ENCODE measurements around the gene BRS3.

BRS3 gene

DNA sequence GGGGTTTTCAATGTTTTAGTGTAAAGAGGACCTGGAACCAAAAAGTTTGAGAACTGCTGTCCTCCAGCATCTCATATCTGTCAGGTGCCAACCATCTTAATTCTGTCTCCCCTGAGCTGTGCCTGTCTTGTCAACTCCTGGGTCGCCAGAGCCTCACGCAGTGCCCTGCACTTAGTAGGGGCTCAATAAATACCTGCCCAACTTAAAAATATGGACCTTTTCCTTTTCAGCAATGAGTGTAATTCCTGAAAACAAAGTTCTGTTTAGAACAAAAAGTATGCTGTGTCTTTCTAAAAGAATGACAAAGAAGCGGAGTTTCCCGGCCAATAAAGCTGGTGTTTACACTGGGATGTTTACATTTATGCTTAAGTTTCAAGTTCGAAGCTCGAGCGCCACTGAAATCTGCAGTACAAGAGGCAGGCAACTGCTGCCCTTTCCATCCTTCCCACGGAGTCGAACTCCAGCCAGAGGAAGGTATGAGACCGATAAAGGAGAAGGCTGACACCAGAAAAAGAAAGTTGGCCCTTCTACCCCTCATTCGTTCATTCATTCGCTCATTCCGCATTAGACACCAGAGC lies 8.5 kb downstream of the BRS3 start:
- Histone ChIP-seq H3K36me3 (ENCODE audit: insufficient read depth, low read length) (no peaks in the 10 kb centered on the region), H3K4me2 (ENCODE audit: low read length) (peak overlapping the region; percentile 92), H3K9ac (ENCODE audit: low read depth, low read length) (peak overlapping the region; percentile 83), H3K4me1 (ENCODE audit: control insufficient read depth, insufficient read depth, low read length) (no peaks in the 10 kb centered on the region), H3K9me3 (replicated peaks; ENCODE audit: low read length) (no peaks in the 10 kb centered on the region), H3K4me3 (ENCODE audit: low read length) (peak overlapping the region; percentile 87), H3K27me3 (ENCODE audit: control insufficient read depth, insufficient read depth, low read length) (peaks cover 7% of the 10 kb centered on the region)

DNA sequence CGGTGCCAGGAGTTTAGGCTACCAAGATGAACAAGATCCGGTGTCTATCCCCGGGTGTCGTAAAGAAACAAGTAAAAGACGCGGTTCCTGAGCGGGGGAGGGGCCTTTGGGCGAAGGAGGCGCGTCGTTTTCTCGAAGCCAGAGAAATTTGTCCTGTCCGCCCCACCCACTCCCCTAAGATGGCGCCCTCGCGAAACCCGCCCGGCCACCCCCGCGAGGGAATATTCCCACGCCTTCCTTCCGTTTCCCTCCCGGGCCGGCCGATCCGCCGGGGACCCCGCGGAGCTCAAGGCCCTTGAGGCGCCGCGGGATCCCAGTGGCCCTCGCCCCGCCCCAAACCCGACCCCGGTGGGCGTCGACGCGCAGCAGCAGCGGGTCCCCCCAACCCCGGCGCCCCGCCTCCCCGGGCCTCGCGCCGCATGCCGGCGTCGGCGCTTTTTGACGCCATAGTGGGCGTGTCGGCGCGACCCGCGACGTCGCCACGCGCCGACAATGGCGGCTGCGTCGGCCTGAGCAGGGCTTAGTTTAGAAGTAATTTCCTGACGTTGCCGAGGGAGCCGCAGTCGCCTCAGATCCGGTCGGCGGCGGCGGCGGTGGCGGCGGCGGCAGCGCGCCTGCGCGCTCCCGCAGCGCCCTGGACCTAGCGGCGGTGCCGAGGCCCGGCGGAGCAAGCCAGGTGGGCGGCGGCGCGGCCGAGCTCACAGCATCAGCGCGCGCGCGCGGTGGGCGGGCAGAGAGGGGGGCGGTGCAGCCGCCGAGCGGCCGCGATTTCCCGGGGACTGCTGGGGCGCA lies 9.2 kb downstream of the BRS3 start:
- peak overlapping the region; percentile 83 for H3K9ac ChIP-seq (ENCODE audit: low read depth, low read length)
- no peaks in the 10 kb centered on the region for H3K4me1 ChIP-seq (ENCODE audit: control insufficient read depth, insufficient read depth, low read length)
- peak overlapping the region; percentile 92 for H3K4me2 ChIP-seq (ENCODE audit: low read length)
- H3K9me3 ChIP-seq (replicated peaks; ENCODE audit: low read length): no peaks in the 10 kb centered on the region
- H3K27me3 ChIP-seq (ENCODE audit: control insufficient read depth, insufficient read depth, low read length): peaks cover 5% of the 10 kb centered on the region
- peak overlapping the region; percentile 87 for H3K4me3 ChIP-seq (ENCODE audit: low read length)
- no peaks in the 10 kb centered on the region for H3K36me3 ChIP-seq (ENCODE audit: insufficient read depth, low read length)

DNA sequence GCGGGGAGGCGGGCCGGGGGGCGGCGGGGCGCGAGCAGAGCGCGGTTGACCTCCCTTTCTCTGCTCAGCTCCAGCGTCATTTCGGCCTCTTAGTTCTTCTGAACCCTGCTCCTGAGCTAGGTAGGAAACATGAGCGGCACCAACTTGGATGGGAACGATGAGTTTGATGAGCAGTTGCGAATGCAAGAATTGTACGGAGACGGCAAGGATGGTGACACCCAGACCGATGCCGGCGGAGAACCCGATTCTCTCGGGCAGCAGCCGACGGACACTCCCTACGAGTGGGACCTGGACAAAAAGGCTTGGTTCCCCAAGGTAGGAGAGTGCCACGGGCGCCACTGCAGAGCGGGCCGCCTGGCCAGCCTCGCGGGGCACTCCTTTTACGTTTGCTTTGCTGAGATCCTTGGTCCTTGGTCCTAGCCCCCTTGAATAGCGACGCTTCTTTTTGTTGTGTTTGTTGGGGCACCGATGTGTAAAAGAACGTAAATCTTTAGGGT lies 9.9 kb downstream of the BRS3 start, which contains the start of gene HTATSF1:
Gene HTATSF1 (plus strand): TSS at position 37 of the 497 bp plus-strand sequence. CDS start 93 bp downstream, at position 130.
- Histone ChIP-seq H3K9me3 (replicated peaks; ENCODE audit: low read length) (no peaks in the 10 kb centered on the region), H3K4me2 (ENCODE audit: low read length) (peak within 1 kb of the TSS; percentile 92), H3K9ac (ENCODE audit: low read depth, low read length) (peak within 1 kb of the TSS; percentile 83), H3K27me3 (ENCODE audit: control insufficient read depth, insufficient read depth, low read length) (no peaks in the 10 kb centered on the region), H3K36me3 (ENCODE audit: insufficient read depth, low read length) (no peaks in the 10 kb centered on the region), H3K4me3 (ENCODE audit: low read length) (peak within 1 kb of the TSS; percentile 87), H3K4me1 (ENCODE audit: control insufficient read depth, insufficient read depth, low read length) (no peaks in the 10 kb centered on the region)

DNA sequence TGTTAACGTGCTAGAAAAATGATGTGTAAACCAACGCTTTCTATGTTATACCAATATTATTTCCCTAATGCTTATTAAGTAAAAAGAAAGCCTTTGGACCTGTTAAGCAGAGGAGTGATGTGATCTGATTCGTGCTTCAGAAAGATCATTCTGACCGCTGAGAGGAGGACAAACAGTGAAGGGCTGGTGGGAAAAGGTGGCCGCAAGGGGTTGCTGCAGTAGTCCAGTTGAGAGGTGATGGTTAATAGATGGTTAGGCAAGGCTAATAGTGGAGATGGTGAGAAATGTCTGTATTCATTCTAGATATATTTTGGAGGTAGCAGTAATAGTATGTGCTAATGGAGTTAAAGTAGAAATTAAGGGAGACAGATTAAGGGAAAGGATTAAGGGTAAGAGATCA lies 31.3 kb downstream of the BRS3 start:
- Histone ChIP-seq H3K4me1 (ENCODE audit: control insufficient read depth, insufficient read depth, low read length) (no peaks in the 10 kb centered on the region), H3K4me2 (ENCODE audit: low read length) (no peak overlapping the region), H3K27me3 (ENCODE audit: control insufficient read depth, insufficient read depth, low read length) (peaks cover 19% of the 10 kb centered on the region), H3K36me3 (ENCODE audit: insufficient read depth, low read length) (no peaks in the 10 kb centered on the region), H3K9me3 (replicated peaks; ENCODE audit: low read length) (no peaks in the 10 kb centered on the region), H3K4me3 (ENCODE audit: low read length) (no peak overlapping the region), H3K9ac (ENCODE audit: low read depth, low read length) (no peak overlapping the region)

DNA sequence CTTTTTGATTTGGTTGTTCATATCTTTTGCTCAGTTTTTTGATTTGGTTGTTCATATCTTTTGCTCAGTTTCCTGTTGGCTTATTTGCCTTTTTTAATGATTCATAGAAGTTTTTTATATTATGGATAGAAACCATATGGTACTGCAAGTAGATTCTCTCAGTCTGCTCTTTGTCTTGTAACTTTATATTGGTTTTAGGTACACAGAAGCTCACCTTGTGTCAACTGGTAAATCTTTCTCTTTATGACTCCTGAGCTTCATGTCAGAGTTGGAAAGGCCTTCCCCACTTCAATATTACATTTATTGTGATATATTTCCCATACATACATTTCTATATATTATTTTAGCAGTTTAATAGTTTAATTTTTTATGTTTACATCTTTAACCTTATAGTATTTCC lies 36.0 kb downstream of the BRS3 start:
- peaks cover 7% of the 10 kb centered on the region for H3K27me3 ChIP-seq (ENCODE audit: control insufficient read depth, insufficient read depth, low read length)
- H3K36me3 ChIP-seq (ENCODE audit: insufficient read depth, low read length): no peaks in the 10 kb centered on the region
- no peak overlapping the region for H3K9ac ChIP-seq (ENCODE audit: low read depth, low read length)
- no peaks in the 10 kb centered on the region for H3K4me1 ChIP-seq (ENCODE audit: control insufficient read depth, insufficient read depth, low read length)
- no peaks in the 10 kb centered on the region for H3K9me3 ChIP-seq (replicated peaks; ENCODE audit: low read length)
- H3K4me3 ChIP-seq (ENCODE audit: low read length): no peak overlapping the region
- no peak overlapping the region for H3K4me2 ChIP-seq (ENCODE audit: low read length)

DNA sequence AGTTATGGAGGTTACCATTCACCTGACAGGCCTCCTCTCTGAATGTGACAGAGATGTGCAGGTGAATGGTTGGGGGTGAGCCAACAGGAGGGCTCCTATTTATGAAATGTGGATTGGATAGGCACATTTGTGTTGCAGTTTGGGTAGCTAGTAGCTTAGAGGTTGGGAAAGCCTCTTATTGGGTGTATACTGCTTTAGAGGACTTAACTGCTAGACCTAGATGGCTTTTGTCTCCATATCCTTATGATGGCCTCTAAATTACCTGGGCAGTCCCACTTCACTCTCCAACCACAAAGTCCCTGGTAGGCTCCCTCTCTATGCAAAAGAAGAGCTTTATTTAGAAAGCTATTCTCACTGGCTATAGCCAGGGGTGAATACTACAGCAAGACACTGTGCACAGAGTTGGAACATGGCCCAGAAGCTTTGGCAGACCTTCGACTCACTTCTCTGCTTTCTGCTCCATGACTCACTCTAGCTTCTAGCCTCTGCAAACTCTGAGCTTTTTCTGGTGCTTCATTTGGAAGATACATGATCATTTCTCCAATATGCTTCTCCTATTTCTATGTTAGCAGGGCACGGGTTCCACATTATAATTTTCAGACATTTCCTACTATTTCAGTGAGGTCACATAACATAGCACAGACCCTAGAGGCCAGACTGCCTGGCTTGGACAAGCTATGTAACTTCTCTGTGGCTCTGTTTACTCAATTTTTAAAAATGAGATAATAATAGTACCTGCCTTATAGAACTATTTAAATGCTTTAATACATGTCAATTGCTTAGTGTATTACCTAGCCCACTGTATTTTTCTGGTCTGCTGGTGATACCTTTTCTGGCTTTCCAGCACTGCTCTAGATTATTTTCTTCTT lies 38.2 kb downstream of the BRS3 start:
- H3K4me3 ChIP-seq (ENCODE audit: low read length): no peak overlapping the region
- H3K36me3 ChIP-seq (ENCODE audit: insufficient read depth, low read length): no peaks in the 10 kb centered on the region
- H3K4me2 ChIP-seq (ENCODE audit: low read length): no peak overlapping the region
- no peaks in the 10 kb centered on the region for H3K4me1 ChIP-seq (ENCODE audit: control insufficient read depth, insufficient read depth, low read length)
- peaks cover 3% of the 10 kb centered on the region for H3K27me3 ChIP-seq (ENCODE audit: control insufficient read depth, insufficient read depth, low read length)
- H3K9me3 ChIP-seq (replicated peaks; ENCODE audit: low read length): no peaks in the 10 kb centered on the region
- no peak overlapping the region for H3K9ac ChIP-seq (ENCODE audit: low read depth, low read length)

DNA sequence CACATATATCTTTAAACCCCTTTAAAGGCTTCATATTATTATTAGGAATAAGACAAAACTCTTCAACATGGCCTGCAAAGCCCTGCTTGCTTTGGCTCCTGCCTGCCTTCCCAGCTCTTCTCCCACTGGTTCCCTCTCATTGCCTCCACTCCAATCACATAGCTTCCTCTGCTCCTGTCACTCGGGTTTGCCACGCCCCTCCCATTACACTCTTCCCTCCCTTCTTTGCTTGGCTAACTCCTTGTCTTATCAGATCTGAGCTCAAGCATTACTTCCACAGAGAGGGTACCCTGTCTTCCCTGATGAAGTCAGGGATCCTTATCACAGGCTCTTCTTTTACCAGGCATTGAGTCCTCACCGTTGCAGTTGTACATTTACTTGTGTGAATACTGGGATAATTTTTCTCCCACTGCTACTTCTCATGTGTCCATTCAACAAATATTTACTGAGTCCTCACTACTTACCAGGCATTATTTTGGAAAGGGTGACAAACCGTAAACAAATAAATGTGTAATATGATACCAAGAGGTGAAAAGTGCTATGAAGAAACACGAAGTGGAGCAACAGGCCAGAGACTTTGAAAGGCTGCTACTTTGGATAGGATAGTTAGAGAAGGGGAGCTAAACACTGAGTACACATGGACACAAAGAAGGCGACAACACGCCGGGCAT lies 41.0 kb downstream of the BRS3 start:
- Histone ChIP-seq H3K4me1 (ENCODE audit: control insufficient read depth, insufficient read depth, low read length) (no peaks in the 10 kb centered on the region), H3K9me3 (replicated peaks; ENCODE audit: low read length) (no peaks in the 10 kb centered on the region), H3K9ac (ENCODE audit: low read depth, low read length) (no peak overlapping the region), H3K4me3 (ENCODE audit: low read length) (no peak overlapping the region), H3K36me3 (ENCODE audit: insufficient read depth, low read length) (no peaks in the 10 kb centered on the region), H3K4me2 (ENCODE audit: low read length) (no peak overlapping the region), H3K27me3 (ENCODE audit: control insufficient read depth, insufficient read depth, low read length) (peaks cover 3% of the 10 kb centered on the region)

DNA sequence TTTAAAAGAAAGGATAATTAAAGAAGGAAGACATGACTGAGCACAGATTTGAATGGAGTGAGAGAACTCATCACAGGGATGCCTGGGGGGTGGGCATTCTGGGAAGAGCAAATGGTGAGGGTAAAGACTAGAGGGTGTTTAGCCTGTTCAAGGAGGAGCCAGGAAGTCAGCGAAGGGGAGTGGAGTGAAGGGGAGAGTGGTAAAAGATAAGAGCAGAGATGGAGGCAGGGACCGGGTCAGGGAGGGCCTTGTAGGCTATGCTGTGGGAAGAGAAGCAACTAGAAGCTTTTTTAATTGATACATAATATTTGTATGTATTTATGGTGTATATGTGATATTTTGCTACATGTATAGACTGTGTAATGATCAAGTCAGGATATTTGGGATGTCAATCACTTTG lies 42.0 kb downstream of the BRS3 start:
- no peaks in the 10 kb centered on the region for H3K9me3 ChIP-seq (replicated peaks; ENCODE audit: low read length)
- H3K9ac ChIP-seq (ENCODE audit: low read depth, low read length): no peak overlapping the region
- no peaks in the 10 kb centered on the region for H3K4me1 ChIP-seq (ENCODE audit: control insufficient read depth, insufficient read depth, low read length)
- no peaks in the 10 kb centered on the region for H3K27me3 ChIP-seq (ENCODE audit: control insufficient read depth, insufficient read depth, low read length)
- H3K4me2 ChIP-seq (ENCODE audit: low read length): no peak overlapping the region
- H3K36me3 ChIP-seq (ENCODE audit: insufficient read depth, low read length): no peaks in the 10 kb centered on the region
- H3K4me3 ChIP-seq (ENCODE audit: low read length): no peak overlapping the region

DNA sequence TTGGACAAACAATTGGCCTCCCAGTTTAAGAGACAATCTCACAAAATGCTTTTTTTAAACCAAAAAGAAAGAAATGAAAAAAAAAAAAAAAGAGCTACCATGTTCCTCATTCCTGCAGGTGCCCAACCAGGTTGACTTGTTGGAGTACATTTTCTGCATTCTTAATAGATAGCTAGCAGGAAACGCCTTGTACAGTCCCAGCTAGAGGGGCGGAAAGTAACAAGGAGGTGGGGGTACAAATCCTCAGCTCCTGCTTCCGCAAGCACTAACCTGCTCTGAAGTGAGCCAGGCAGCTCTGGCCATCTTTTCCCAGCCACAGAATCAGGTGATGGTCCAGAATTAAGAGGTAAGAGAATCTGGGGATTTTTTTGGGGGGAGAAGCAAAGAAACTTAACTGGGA lies 44.2 kb downstream of the BRS3 start, which contains the start of gene VGLL1:
Gene VGLL1 (plus strand): TSS at position 265 of the 400 bp plus-strand sequence. CDS start 3,806 bp downstream, outside the sequence.
- H3K9me3 ChIP-seq (replicated peaks; ENCODE audit: low read length): no peaks in the 10 kb centered on the region
- peaks cover 5% of the 10 kb centered on the region for H3K27me3 ChIP-seq (ENCODE audit: control insufficient read depth, insufficient read depth, low read length)
- H3K36me3 ChIP-seq (ENCODE audit: insufficient read depth, low read length): no peaks in the 10 kb centered on the region

DNA sequence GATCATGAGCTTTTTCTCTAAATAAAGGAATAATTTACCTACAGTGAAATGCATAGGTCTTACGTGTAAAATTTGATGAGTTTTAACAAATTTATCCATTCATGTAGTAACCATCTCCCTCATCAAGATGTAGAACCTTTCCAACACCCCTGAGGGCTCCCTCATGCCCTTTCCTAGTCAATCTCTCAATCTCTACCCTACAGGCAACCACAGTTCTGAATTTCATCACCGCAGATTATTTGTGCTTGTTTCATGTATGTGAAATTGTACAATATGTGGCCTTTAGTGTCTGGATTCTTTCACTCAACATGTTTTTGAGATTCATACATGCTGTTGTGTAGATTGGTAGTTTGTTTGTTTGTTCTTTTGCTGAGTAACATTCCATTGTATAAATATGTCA lies 46.4 kb downstream of the BRS3 start:
- H3K4me2 ChIP-seq (ENCODE audit: low read length): no peak overlapping the region
- peaks cover 8% of the 10 kb centered on the region for H3K27me3 ChIP-seq (ENCODE audit: control insufficient read depth, insufficient read depth, low read length)
- no peaks in the 10 kb centered on the region for H3K4me1 ChIP-seq (ENCODE audit: control insufficient read depth, insufficient read depth, low read length)
- H3K36me3 ChIP-seq (ENCODE audit: insufficient read depth, low read length): no peaks in the 10 kb centered on the region
- no peaks in the 10 kb centered on the region for H3K9me3 ChIP-seq (replicated peaks; ENCODE audit: low read length)
- H3K9ac ChIP-seq (ENCODE audit: low read depth, low read length): no peak overlapping the region
- no peak overlapping the region for H3K4me3 ChIP-seq (ENCODE audit: low read length)

More for the DNA sequence above, 44.2 kb downstream of the BRS3 start, which contains the start of gene VGLL1:
- Histone ChIP-seq H3K4me1 (ENCODE audit: control insufficient read depth, insufficient read depth, low read length) (no peaks in the 10 kb centered on the region), H3K9ac (ENCODE audit: low read depth, low read length) (no peak within 1 kb of the TSS), H3K4me2 (ENCODE audit: low read length) (no peak within 1 kb of the TSS), H3K4me3 (ENCODE audit: low read length) (no peak within 1 kb of the TSS)

DNA sequence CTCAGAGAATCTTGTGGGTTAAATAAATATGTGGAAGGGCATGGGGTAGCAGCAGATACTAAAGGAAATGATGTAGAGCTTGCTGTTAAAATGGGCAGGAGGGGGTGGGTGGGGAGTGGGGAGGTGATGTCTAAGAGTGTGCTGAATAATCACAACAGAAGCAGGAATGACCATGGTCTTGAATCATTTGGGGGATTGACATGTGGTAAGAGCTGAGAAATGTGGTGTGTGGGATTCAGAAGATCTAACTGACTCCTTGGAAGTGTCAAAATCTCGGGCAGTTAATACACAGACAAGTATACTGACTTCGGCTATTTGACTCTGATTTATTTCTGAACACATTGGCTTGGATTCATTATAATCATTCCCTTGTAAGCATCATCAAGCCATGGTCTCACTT lies 51.1 kb downstream of the BRS3 start:
- no peaks in the 10 kb centered on the region for H3K36me3 ChIP-seq (ENCODE audit: insufficient read depth, low read length)
- no peaks in the 10 kb centered on the region for H3K4me1 ChIP-seq (ENCODE audit: control insufficient read depth, insufficient read depth, low read length)
- H3K9ac ChIP-seq (ENCODE audit: low read depth, low read length): no peak overlapping the region
- H3K4me2 ChIP-seq (ENCODE audit: low read length): no peak overlapping the region
- H3K4me3 ChIP-seq (ENCODE audit: low read length): no peak overlapping the region
- peaks cover 16% of the 10 kb centered on the region for H3K27me3 ChIP-seq (ENCODE audit: control insufficient read depth, insufficient read depth, low read length)
- no peaks in the 10 kb centered on the region for H3K9me3 ChIP-seq (replicated peaks; ENCODE audit: low read length)

Measured in skeletal muscle satellite cell (primary cell).